Kidney (tissue), 14 donors: ENCODE results near the gene TUG1. TPM values are rescaled to one million over a fixed set of nuclear protein-coding genes. Genes with fewer than 3 reads are reported as not detected.

Experiments used
- DNase-seq, 5 donors: peaks; one replicate each; pipeline ENCODE4 v3.0.0-alpha.2; 2013 to 2020
- FAIRE-seq: peaks from 2 replicates; lab custom pipeline; 2012; peaks lifted over from hg19 to GRCh38; lab: Jason Lieb, UNC
- H3K27ac ChIP-seq, 2 donors: one replicate each; pipeline ENCODE4 v1.7.0; 2013; ENCODE audit warnings: low read depth in 2 of 2, low read length in 2 of 2, inconsistent platforms in 1 of 2
- H3K27me3 ChIP-seq: one replicate; pipeline ENCODE4 v1.7.1; 2013; ENCODE audit warnings: low read length, inconsistent platforms; ENCODE audit not compliant: control insufficient read depth, insufficient read depth
- H3K36me3 ChIP-seq, 3 donors: one replicate each; pipeline versions ENCODE4 v1.7.0 to v1.7.1; 2013; ENCODE audit warnings: low read length in 3 of 3, control low read depth in 1 of 3, inconsistent platforms in 1 of 3; ENCODE audit not compliant: insufficient read depth in 3 of 3, control insufficient read depth in 2 of 3
- H3K4me1 ChIP-seq, 3 donors: one replicate each; pipeline versions ENCODE4 v1.7.0 to v1.7.1; 2013; ENCODE audit warnings: low read length in 3 of 3, inconsistent platforms in 1 of 3, low read depth in 1 of 3; ENCODE audit not compliant: control insufficient read depth in 2 of 3, insufficient read depth in 2 of 3
- H3K4me3 ChIP-seq, 3 donors: one replicate each; pipeline versions ENCODE4 v1.7.0 to v1.8.1; 2013; ENCODE audit warnings: low read length in 3 of 3, control low read depth in 1 of 3, inconsistent platforms in 1 of 3
- H3K9ac ChIP-seq, 3 donors: one replicate each; pipeline versions ENCODE4 v1.7.0 to v1.7.1; 2013; ENCODE audit warnings: low read length in 3 of 3, control low read depth in 1 of 3, inconsistent platforms in 1 of 3
- H3K9me3 ChIP-seq, 3 donors: one replicate each; pipeline versions ENCODE4 v1.7.0 to v1.7.1; 2013; ENCODE audit warnings: low read length in 3 of 3, control low read depth in 1 of 3, inconsistent platforms in 1 of 3; ENCODE audit not compliant: control insufficient read depth in 2 of 3, insufficient read depth in 1 of 3
- intact Hi-C: fragments of 100-400 bp; cut with DNase I; formaldehyde crosslinking; loops from one replicate; pipeline ENCODE4 v1.11.1; 2022
- polyA plus RNA-seq: library from polyadenylated mRNA; stranded (reverse); fragments of 350-450 nt; fragmentation: Illumina TruSeq; extraction: RNeasy Lipid Tissue Mini Kit (QIAGEN cat#74804); gene quantifications from one replicate; pipeline ENCODE4 v1.2.3, GENCODE V29; 2014; ENCODE audit warnings: low read depth, low replicate concordance; ENCODE audit not compliant: insufficient read depth
- total RNA-seq: library from RNA; stranded (reverse); fragmentation: NEBNext Ultra II Directional; extraction: Animal tissue kit (Norgen Biotek cat#: 25700); gene quantifications from one replicate; pipeline ENCODE4 v1.2.1, GENCODE V29; 2021
- TF ChIP-seq, protein P1 (sequence below): IDR thresholded peaks from 3 replicates; pipeline ENCODE4 v1.5.1; 2012; ENCODE audit warnings: mild to moderate bottlenecking, moderate library complexity, borderline replicate concordance; ENCODE audit not compliant: insufficient read depth; ENCODE audit errors: extremely low read depth
- donor health status: control.
- donor health status: control.
- donor health status: control.
- donor health status: control.
- donor health status: control.
- donor health status: DM: yes; HTN: yes; CAD: no.
- donor health status: Normal renal cell carcinoma (clear cell type).

Gene TUG1
- total and polyA plus RNA-seq, 2 donors from 2014 or later, result 25.5 to 79.0 TPM

DNA sequence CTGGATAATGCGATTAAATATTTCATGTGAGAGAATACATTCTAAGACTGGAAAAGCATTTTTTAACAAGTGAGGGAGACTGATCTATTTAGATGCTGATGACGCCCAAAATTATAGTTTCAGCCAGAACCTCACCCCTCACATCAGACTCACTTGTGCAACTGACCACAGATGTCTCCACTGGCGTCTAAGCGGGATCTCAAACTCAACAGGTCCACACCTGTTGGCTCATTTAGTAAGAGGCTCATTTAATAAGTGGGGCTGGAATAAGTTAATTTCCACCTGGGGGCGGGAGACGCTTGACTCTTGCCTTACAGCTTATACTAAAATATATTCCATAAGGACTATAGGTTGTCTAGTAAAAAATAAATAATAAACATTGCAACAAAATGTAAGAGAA, 48.0 kb upstream of the TUG1 start:
- Histone ChIP-seq H3K9ac (no peak overlapping the region), H3K27ac (no peak overlapping the region), H3K36me3 (peaks cover 0 to 7% (median 0%) of the 10 kb centered on the region in 3 donors), H3K4me3 (peak overlapping the region in 2 of 3 donors; percentile 42 to 65), H3K4me1 (no peaks in the 10 kb centered on the region), H3K9me3 (no peaks in the 10 kb centered on the region), H3K27me3 (no peaks in the 10 kb centered on the region)
- FAIRE-seq (no peak), DNase-seq (no peak)
- intact Hi-C loops, result loop anchor here (10.0 kb wide), 1 partner anchor 156 kb away; no protein-coding TSS in a partner anchor
- TF ChIP-seq, protein P1, sequence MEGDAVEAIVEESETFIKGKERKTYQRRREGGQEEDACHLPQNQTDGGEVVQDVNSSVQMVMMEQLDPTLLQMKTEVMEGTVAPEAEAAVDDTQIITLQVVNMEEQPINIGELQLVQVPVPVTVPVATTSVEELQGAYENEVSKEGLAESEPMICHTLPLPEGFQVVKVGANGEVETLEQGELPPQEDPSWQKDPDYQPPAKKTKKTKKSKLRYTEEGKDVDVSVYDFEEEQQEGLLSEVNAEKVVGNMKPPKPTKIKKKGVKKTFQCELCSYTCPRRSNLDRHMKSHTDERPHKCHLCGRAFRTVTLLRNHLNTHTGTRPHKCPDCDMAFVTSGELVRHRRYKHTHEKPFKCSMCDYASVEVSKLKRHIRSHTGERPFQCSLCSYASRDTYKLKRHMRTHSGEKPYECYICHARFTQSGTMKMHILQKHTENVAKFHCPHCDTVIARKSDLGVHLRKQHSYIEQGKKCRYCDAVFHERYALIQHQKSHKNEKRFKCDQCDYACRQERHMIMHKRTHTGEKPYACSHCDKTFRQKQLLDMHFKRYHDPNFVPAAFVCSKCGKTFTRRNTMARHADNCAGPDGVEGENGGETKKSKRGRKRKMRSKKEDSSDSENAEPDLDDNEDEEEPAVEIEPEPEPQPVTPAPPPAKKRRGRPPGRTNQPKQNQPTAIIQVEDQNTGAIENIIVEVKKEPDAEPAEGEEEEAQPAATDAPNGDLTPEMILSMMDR, result no peak

DNA sequence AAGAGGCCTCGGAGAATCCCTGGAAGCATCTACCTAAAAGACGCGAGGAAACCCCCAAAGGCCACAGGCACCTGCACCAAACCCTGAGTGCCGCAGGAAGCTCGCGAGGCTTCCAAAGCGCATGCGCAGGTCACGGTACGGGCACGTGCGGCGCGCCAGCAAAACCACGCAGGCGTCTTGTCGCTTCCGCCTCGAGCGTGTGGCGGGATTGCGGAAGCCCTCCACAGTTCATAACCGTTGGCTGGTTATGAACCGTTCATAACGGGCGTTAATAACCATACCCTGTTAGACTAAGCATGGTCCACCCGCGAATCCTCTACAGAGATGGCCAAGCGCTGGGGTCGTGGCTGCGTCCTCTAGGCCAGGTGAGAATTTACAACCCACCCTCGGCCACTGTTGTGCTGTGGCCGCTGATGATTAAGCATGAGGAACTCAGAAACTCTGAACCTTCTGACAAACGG, 46.9 kb upstream of the TUG1 start:
- H3K27me3 ChIP-seq, result no peaks in the 10 kb centered on the region
- peak overlapping the region; percentile 26 to 65 (median 42) for H3K4me3 ChIP-seq
- H3K9me3 ChIP-seq, result no peaks in the 10 kb centered on the region
- TF ChIP-seq, protein P1, result no peak
- peaks cover 0 to 12% (median under 1%) of the 10 kb centered on the region in 3 donors for H3K36me3 ChIP-seq
- DNase-seq, result peak; percentile 54 to 93 (median 81)
- H3K4me1 ChIP-seq, result no peaks in the 10 kb centered on the region
- intact Hi-C loops, result loop anchor here (10.0 kb wide), 1 partner anchor 157 kb away; no protein-coding TSS in a partner anchor
- FAIRE-seq, result no peak
- H3K9ac ChIP-seq, result peak overlapping the region in 1 of 3 donors; percentile 49
- H3K27ac ChIP-seq, result no peak overlapping the region

DNA sequence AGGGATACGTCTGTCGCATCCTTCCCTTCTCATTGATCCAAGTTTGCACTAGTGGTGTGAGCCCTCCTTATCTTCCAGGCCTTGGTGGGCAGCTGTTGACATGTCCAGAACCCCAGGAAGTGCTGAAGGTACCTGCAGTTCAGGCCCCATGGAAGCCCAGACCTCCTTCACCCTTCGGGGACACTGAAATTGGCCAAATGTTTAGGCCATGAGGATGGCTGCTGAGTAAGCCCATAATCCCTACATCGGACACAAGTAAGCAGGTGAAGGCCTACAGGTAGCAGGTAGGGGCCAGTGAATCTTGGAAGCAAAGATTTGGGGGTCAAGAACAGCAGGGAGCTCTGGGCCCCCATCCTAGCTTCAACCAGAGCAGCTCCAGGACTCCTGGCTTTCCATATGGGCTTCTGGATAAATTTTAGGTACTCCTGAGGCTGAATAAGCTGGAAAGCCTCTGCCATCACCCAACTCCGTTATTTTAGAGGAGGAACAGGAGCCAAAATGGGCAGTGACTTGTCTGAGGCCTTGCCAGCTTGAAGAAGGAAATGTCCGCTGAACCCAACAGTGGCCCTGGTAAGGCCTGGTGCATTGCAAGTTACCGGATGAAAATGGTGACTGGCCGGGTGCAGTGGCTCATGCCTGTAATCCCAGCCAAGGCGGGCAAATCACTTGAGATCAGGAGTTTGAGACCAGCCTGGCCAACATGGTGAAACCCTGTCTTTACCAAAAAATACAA, 45.7 kb upstream of the TUG1 start:
- DNase-seq (peak in 1 of 5 donors; percentile 48), FAIRE-seq (no peak)
- H3K9ac ChIP-seq, result no peak overlapping the region
- no peaks in the 10 kb centered on the region for H3K27me3 ChIP-seq
- no peaks in the 10 kb centered on the region for H3K9me3 ChIP-seq
- H3K27ac ChIP-seq, result no peak overlapping the region
- TF ChIP-seq, protein P1, result no peak
- peaks cover under 1 to 16% (median 9%) of the 10 kb centered on the region in 3 donors for H3K36me3 ChIP-seq
- no peak overlapping the region for H3K4me3 ChIP-seq
- H3K4me1 ChIP-seq, result no peaks in the 10 kb centered on the region
- intact Hi-C loops, result loop anchor here (10.0 kb wide), 1 partner anchor 159 kb away; no protein-coding TSS in a partner anchor
